Sigmoid colon (tissue), 7 donors: ENCODE data around the gene MORN5. TPM values are rescaled to one million over a fixed set of nuclear protein-coding genes. Genes with fewer than 3 reads are reported as not detected.

Source experiments
- DNase-seq: peaks from one replicate; pipeline ENCODE4 v3.0.0-alpha.2; 2019
- H3K27ac ChIP-seq, 4 donors: fragments of 200-600 bp; sonication (generic); one replicate each; pipeline ENCODE4 v1.5.1; 2016 to 2019; ENCODE audit warnings: mild to moderate bottlenecking in 1 of 4
- H3K27me3 ChIP-seq, 3 donors: fragments of 200-600 bp; sonication (generic); one replicate each; pipeline ENCODE4 v1.5.1; 2019; ENCODE audit warnings: mild to moderate bottlenecking in 1 of 3
- H3K36me3 ChIP-seq, 4 donors: fragments of 200-600 bp; sonication (generic); one replicate each; pipeline ENCODE4 v1.5.1; 2016 to 2019
- H3K4me1 ChIP-seq, 4 donors: fragments of 200-600 bp; sonication (generic); one replicate each; pipeline ENCODE4 v1.5.1; 2017 to 2019
- H3K4me3 ChIP-seq, 4 donors: fragments of 200-600 bp; sonication (generic); one replicate each; pipeline ENCODE4 v1.5.1; 2017 to 2019; ENCODE audit warnings: mild to moderate bottlenecking in 2 of 4, moderate library complexity in 1 of 4
- H3K9me3 ChIP-seq, 4 donors: fragments of 200-600 bp in 3 of 4; sonication (generic) in 3 of 4; one replicate each; pipeline versions ENCODE4 v1.5.1 to v1.6.1; 2013 to 2019
- EP300 ChIP-seq, 4 donors: sonication (generic); formaldehyde crosslinking; IDR thresholded peaks; one replicate each; pipeline ENCODE4 v1.6.1; 2017; ENCODE audit warnings: antibody characterized with exemption in 4 of 4
- POLR2A ChIP-seq, 2 donors: fragments of 450-650 bp; IDR thresholded peaks; one replicate each; pipeline ENCODE4 v1.6.1; 2016; ENCODE audit warnings: antibody characterized with exemption in 2 of 2, mild to moderate bottlenecking in 2 of 2, moderate library complexity in 2 of 2
- POLR2AphosphoS5 ChIP-seq, 4 donors: sonication (generic); formaldehyde crosslinking; IDR thresholded peaks; one replicate each; pipeline ENCODE4 v1.6.1; 2017; ENCODE audit warnings: antibody characterized with exemption in 4 of 4
- WGBS, 2 donors: extraction: QIAGEN DNeasy Blood & Tissue Kit; methylation state at CpG; one replicate each; pipeline ENCODE4 v1.1.7; 2013; 5-methylcytosine and 5-hydroxymethylcytosine counted together
- intact Hi-C: fragments of 100-400 bp; cut with DNase I; formaldehyde crosslinking; loops from one replicate; pipeline ENCODE4 v1.15.1; 2023
- polyA plus RNA-seq, 3 donors: library from polyadenylated mRNA; stranded (reverse); fragments of 200-250 nt; gene quantifications; one replicate each; pipeline ENCODE4 v1.2.3, GENCODE V29; 2013
- total RNA-seq, 4 donors: library from RNA; depleted of rRNA; stranded (reverse); fragments of >200 nt; gene quantifications; one replicate each; pipeline ENCODE4 v1.1.0, GENCODE V29; 2016
- TF ChIP-seq, protein P1 (sequence below), 4 experiments: fragments of 450-650 bp in 3 of 4; fragments of 200-600 bp in 1 of 4; IDR thresholded peaks; one replicate each; pipeline ENCODE4 v1.5.1; 2016 to 2019; ENCODE audit warnings: antibody characterized with exemption in 4 of 4, mild to moderate bottlenecking in 3 of 4, moderate library complexity in 2 of 4
- donor health status: healthy with polysubstance abuse.
- donor health status: Bipolar disorder and iron deficiency.
- donor health status: healthy.

The MORN5 gene
- total and polyA plus RNA-seq, 7 donors, result 2.4 to 45.7 (median 30.3) TPM; not detected in 1

GRCh38 chr9:122118343-122119165 is 41.2 kb upstream of the MORN5 start:
- Histone ChIP-seq H3K4me1 (no peaks in the 10 kb centered on the region), H3K27me3 (no peaks in the 10 kb centered on the region), H3K27ac (no peak overlapping the region), H3K9me3 (no peaks in the 10 kb centered on the region), H3K36me3 (no peaks in the 10 kb centered on the region), H3K4me3 (no peak overlapping the region)
- DNase-seq, result no peak
- intact Hi-C loops, result no loop called here
- TF ChIP-seq EP300 (IDR thresholded peaks at IDR 0.05) (no peak), POLR2A (IDR thresholded peaks at IDR 0.05) (no peak), POLR2AphosphoS5 (IDR thresholded peaks at IDR 0.05) (no peak)
- TF ChIP-seq, protein P1, sequence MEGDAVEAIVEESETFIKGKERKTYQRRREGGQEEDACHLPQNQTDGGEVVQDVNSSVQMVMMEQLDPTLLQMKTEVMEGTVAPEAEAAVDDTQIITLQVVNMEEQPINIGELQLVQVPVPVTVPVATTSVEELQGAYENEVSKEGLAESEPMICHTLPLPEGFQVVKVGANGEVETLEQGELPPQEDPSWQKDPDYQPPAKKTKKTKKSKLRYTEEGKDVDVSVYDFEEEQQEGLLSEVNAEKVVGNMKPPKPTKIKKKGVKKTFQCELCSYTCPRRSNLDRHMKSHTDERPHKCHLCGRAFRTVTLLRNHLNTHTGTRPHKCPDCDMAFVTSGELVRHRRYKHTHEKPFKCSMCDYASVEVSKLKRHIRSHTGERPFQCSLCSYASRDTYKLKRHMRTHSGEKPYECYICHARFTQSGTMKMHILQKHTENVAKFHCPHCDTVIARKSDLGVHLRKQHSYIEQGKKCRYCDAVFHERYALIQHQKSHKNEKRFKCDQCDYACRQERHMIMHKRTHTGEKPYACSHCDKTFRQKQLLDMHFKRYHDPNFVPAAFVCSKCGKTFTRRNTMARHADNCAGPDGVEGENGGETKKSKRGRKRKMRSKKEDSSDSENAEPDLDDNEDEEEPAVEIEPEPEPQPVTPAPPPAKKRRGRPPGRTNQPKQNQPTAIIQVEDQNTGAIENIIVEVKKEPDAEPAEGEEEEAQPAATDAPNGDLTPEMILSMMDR (IDR thresholded peaks at IDR 0.05), result no peak
- 73 to 83% methylated on average over 5 of the region's 5 CpGs for WGBS, 2 donors

- DNase-seq, result no peak
- Histone ChIP-seq H3K4me1 (no peaks in the 10 kb centered on the region), H3K27me3 (no peaks in the 10 kb centered on the region), H3K9me3 (no peaks in the 10 kb centered on the region), H3K36me3 (no peaks in the 10 kb centered on the region), H3K27ac (no peak overlapping the region), H3K4me3 (no peak overlapping the region)
- TF ChIP-seq, protein P1 (IDR thresholded peaks at IDR 0.05), result no peak
- no peak for TF ChIP-seq EP300 (IDR thresholded peaks at IDR 0.05)
- TF ChIP-seq POLR2A (IDR thresholded peaks at IDR 0.05), result no peak
- TF ChIP-seq POLR2AphosphoS5 (IDR thresholded peaks at IDR 0.05), result no peak
- intact Hi-C loops, result no loop called here
- WGBS, 2 donors, result 89 to 92% methylated on average over 13 of the region's 13 CpGs
Measured at GRCh38 chr9:122119166-122119521, 40.6 kb upstream of the MORN5 start.

GRCh38 chr9:122119721-122120120 is 40.0 kb upstream of the MORN5 start:
- Histone ChIP-seq H3K9me3 (no peaks in the 10 kb centered on the region), H3K36me3 (no peaks in the 10 kb centered on the region), H3K4me3 (no peak overlapping the region), H3K27me3 (no peaks in the 10 kb centered on the region), H3K4me1 (peaks cover 0 to 1% (median 0%) of the 10 kb centered on the region in 4 donors), H3K27ac (no peak overlapping the region)
- intact Hi-C loops, result no loop called here
- DNase-seq, result no peak
- WGBS, 2 donors, result 91 to 95% methylated on average over 5 of the region's 5 CpGs
- TF ChIP-seq POLR2A (IDR thresholded peaks at IDR 0.05), result no peak
- TF ChIP-seq, protein P1 (IDR thresholded peaks at IDR 0.05), result no peak
- TF ChIP-seq POLR2AphosphoS5 (IDR thresholded peaks at IDR 0.05), result no peak
- no peak for TF ChIP-seq EP300 (IDR thresholded peaks at IDR 0.05)

GRCh38 chr9:122120316-122121071 is 39.2 kb upstream of the MORN5 start:
- no peak overlapping the region for H3K4me3 ChIP-seq
- TF ChIP-seq EP300 (IDR thresholded peaks at IDR 0.05) (no peak), POLR2AphosphoS5 (IDR thresholded peaks at IDR 0.05) (no peak), POLR2A (IDR thresholded peaks at IDR 0.05) (no peak)
- TF ChIP-seq, protein P1 (IDR thresholded peaks at IDR 0.05), result no peak
- WGBS, 2 donors, result 82 to 83% methylated on average over 10 of the region's 10 CpGs
- no peak for DNase-seq
- no peaks in the 10 kb centered on the region for H3K9me3 ChIP-seq
- no peak overlapping the region for H3K27ac ChIP-seq
- intact Hi-C loops, result no loop called here
- peaks cover 0 to 9% (median 4%) of the 10 kb centered on the region in 4 donors for H3K4me1 ChIP-seq
- H3K36me3 ChIP-seq, result no peaks in the 10 kb centered on the region
- H3K27me3 ChIP-seq, result no peaks in the 10 kb centered on the region
